ENCODE measurements around the gene ZNHIT1. TPM values are rescaled to one million over a fixed set of nuclear protein-coding genes. Genes with fewer than 3 reads are reported as not detected.

Gene ZNHIT1
- total RNA-seq, 2 donors from 2014 or later, result 49.9 to 50.3 TPM

DNA sequence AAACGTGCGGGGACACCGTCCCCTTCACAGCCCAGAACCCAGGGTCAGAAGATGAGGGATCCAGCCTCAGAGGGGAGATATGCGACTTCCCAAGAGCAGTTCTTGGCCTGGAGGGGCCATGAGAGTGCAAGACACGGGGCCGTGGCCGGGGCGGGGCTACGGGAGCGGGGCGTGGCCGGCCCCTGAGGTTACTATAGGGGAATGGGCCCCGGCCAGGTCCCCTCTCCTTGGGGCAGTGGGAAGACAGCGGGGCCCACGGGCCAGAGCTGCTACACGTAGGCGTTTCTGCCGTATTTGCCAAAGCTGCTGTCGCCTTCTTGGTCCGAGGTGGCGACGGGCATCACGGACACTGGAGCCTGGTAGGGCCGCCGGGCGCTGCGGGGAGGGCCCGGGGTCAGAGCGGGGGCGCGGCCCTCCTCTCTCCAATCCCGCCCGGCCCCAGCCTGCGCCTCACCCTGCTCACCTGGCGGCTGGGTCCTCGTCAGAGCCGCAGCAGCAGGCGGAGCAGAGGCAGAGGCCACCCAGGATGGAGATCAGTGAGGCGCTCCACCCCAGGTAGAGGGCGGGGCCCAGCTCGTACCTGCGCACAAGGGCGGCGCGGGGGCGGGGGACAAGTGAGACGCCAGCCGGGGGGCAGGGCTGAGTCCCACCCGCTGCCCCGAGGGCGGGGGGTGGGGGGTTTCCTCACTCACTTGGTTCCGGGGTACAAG, 14.3 kb downstream of the ZNHIT1 start:
- H3K9me3 Mint-ChIP-seq, result no peaks in the 10 kb centered on the region
- DNase-seq (ENCODE audit: low spot score in 2 of 2) (no peak), ATAC-seq (no peak)
- H3K36me3 Mint-ChIP-seq, result no peaks in the 10 kb centered on the region
- no peak overlapping the region for H3K27ac Mint-ChIP-seq

DNA sequence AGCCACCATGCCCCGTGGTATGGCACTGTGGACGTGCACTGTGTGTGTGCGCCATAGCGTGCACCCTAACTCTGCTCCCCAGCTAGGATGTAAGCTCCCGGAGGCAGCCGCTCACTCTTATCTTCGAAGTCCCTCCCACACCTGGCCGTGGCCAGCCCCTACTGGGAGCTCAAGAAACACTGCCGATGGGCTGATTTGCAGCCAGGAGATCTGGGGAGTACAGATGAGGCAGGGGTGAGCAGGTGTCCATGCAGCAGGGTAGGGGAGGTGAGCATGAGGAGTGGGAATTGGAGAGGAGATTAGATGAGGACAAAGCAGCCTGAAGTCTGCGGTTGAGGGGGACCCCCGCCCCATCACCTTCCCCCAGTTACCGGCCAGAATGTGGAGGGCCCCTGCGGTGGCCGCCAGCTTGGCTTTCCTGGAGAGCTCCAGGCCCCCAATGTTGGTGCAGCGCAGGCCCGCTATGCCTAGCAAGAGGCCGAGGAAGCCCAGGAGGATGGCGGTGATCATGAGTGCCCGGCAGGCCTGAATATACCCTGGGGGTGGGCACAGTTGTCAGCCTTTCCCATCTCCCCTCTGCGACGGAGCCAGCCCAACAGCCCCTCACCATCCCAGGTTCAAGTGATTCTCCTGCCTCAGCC, 16.1 kb downstream of the ZNHIT1 start:
- Mint-ChIP-seq H3K36me3 (no peaks in the 10 kb centered on the region), H3K9me3 (no peaks in the 10 kb centered on the region), H3K27ac (peak overlapping the region in 1 of 2 donors; percentile 44)
- ATAC-seq, result no peak
- no peak for DNase-seq (ENCODE audit: low spot score in 2 of 2)

DNA sequence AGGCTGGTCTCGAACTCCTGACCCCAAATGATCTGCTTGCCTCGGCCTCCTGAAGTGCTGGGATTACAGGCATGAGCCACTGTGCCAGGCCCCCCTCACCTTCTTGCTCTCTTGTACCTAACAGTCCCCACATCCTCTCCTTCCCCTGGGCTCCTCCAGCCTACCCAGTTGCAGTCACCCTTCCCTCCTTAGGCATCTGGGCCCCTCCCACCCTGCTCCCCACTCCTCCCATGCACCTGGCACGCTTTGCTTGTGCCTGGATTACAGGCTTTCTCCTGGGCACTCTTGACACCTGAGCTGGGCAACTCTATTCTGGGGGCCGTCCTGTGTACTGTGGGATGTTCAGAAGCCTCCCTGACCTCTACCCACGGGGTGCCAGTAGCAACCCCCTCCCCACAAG, 16.7 kb downstream of the ZNHIT1 start:
- DNase-seq (ENCODE audit: low spot score in 2 of 2), result no peak
- ATAC-seq, result no peak
- no peaks in the 10 kb centered on the region for H3K9me3 Mint-ChIP-seq
- H3K36me3 Mint-ChIP-seq, result no peaks in the 10 kb centered on the region
- peak overlapping the region in 1 of 2 donors; percentile 74 for H3K27ac Mint-ChIP-seq

DNA sequence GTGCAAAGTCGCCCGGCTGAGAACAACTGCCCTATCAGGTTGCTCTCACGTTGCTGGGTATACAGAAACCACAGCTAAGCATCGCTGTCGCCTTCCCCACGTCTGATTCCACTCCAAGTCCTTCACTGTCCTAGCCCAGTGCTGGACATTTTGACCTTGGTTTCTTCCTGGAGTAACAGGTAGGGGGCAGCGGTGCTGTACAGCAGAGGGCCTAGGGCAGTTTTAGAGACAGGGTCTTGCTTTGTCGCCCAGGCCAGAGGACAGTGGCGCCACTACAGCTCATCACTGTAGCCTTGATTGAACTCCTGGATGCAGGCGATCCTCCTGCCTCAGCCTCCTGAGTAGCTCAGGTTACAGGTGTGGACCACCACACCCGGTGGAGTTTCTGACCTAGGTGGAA, 17.1 kb downstream of the ZNHIT1 start:
- Mint-ChIP-seq H3K36me3 (no peaks in the 10 kb centered on the region), H3K27ac (peak overlapping the region in 1 of 2 donors; percentile 74), H3K9me3 (no peaks in the 10 kb centered on the region)
- DNase-seq (ENCODE audit: low spot score in 2 of 2) (no peak), ATAC-seq (no peak)

DNA sequence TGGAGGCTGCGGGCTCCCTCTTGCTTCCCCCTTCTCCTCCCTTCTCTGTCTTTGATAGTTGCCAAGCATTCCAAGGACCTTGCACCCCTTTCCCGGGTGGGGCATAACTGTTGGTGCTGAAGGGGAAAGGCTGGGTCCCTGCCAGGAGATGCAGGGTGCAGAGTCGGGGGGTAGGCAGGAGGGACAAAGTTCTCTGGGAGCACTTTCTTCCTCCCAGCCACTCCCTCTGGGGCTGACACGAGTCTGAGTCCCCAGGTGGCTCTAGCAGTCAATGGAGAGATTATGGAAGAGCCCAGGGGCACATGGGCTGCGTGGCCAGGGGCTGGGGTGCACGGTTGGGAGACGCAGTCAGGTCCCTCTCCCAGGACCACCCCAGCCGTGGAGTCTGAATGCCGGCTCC, 17.6 kb downstream of the ZNHIT1 start:
- DNase-seq (ENCODE audit: low spot score in 2 of 2), result no peak
- Mint-ChIP-seq H3K9me3 (no peaks in the 10 kb centered on the region), H3K36me3 (no peaks in the 10 kb centered on the region), H3K27ac (no peak overlapping the region)
- no peak for ATAC-seq

DNA sequence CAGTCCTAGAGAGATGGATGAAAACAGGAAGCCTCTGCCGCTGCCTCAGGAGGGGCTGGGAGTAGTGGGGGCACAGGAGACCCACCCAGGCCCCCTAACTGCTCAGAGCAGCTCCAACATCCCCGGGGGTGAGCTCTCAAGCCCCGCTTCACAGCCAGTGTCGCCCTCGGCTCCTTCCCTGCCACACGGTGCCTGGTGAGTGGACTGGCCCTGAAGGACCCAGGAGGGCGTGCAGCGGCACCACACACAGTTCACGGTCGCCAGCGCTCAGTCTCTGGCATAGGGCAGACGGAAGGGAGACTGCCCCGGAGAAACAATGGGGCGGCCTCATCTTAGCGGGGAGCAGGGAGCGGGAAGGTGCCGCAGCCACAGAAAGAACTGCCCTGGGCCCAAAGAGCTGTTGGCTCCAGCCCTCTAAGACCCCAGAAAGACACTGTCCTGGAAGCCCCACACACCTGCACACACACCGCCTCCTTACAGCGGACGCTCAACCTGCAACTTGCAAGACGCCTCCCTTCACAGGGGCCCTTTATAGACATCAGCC, 18.4 kb downstream of the ZNHIT1 start:
- ATAC-seq (no peak), DNase-seq (ENCODE audit: low spot score in 2 of 2) (no peak)
- no peaks in the 10 kb centered on the region for H3K36me3 Mint-ChIP-seq
- H3K27ac Mint-ChIP-seq, result no peak overlapping the region
- no peaks in the 10 kb centered on the region for H3K9me3 Mint-ChIP-seq

DNA sequence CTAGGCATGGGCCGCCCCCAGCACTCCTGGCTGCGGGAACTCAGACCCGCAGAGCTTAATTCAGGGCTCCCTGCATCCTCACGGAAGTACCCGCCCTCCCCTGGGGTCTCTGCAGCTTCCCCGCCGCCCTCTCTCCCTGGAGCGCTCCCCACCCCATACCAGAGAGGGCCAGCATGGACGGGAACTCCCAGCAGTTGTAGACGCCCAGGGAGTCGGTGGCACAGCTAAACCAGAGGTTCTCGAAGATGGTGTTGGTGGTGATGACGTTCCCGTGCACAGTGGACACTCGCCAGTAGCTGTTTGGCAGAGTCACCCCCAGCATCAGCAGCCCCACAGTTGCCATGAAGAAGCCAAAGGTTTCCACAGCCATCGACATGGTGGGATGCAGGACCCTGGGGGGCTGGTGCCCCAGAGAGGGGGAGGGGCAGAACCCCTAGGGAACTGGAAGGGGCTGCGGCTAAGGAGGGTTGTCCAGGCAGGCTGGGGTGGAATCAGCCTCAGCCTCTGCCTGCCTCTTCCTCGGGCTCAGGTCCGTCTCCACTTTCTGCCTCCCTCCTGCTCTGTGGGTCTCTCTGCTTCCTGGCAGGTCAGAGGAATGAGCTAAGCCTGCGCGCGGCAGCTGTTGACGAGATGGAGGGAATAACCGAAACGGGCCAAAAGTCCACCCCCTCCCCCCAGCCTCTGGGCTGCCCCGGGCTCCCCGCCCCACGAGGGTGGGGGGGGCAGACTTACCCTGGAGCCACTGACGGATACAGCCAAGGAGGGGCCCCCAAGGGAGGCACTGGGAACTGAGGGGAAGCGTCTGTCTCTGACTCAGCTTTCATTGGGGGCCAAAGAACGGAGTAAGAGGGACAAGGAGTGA, 19.5 kb downstream of the ZNHIT1 start, which contains the start of gene CLDN15:
TSS of gene CLDN15 (minus strand) at position 597 of the 862 bp plus-strand sequence. CDS start at position 376, 221 bp downstream.
- ATAC-seq, result no peak
- peak within 1 kb of the TSS in 1 of 2 donors; percentile 24 for H3K27ac Mint-ChIP-seq
- H3K9me3 Mint-ChIP-seq, result no peaks in the 10 kb centered on the region
- DNase-seq (ENCODE audit: low spot score in 2 of 2), result no peak
- H3K36me3 Mint-ChIP-seq, result no peaks in the 10 kb centered on the region

DNA sequence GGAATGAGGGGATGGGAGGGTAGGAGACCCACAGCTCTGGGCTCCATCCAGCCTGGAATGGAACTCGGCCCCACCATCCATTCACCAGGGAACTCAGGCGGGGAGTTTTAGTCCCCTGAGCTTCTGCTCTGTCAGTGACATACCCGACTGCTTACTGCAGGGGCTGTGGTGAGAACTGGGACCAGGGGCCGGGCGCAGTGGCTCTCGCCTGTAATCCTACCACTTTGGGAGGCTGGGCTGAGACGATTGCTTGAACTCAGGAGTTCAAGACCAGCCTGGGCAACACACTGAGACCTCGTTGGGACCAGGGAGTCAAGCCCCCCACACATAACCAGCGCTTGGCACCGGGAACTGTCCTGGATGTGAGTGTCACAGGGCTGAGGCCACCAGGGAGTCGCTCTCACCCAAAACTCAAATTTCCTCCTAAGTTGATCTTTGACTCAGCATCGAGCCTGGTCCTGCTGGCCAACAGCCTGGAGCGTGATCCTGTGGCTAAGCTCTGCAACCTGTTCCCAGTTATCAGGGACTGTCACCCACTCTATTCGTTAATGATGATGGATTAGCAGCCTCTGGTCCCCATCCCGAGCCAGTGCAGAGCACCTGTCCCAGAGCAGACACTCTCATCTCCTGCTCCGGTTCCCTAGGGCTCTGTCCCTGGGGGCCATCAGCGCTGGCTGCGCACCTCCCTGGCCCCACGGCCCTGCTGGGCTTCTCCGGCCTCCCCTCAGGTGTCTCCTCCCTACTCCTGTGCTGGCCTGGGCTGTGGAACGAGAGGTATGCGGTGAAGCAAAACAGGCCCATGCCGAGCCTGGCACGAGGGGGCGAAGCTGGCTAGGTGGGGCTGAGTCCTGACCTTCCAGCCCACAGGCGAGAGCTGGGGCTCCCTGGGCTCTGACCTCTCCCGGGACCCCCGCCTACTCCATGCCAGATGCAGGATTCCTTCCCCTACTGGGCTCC, 20.5 kb downstream of the ZNHIT1 start:
- DNase-seq (ENCODE audit: low spot score in 2 of 2), result no peak
- H3K36me3 Mint-ChIP-seq, result no peaks in the 10 kb centered on the region
- H3K9me3 Mint-ChIP-seq, result no peaks in the 10 kb centered on the region
- no peak for ATAC-seq
- no peak overlapping the region for H3K27ac Mint-ChIP-seq

DNA sequence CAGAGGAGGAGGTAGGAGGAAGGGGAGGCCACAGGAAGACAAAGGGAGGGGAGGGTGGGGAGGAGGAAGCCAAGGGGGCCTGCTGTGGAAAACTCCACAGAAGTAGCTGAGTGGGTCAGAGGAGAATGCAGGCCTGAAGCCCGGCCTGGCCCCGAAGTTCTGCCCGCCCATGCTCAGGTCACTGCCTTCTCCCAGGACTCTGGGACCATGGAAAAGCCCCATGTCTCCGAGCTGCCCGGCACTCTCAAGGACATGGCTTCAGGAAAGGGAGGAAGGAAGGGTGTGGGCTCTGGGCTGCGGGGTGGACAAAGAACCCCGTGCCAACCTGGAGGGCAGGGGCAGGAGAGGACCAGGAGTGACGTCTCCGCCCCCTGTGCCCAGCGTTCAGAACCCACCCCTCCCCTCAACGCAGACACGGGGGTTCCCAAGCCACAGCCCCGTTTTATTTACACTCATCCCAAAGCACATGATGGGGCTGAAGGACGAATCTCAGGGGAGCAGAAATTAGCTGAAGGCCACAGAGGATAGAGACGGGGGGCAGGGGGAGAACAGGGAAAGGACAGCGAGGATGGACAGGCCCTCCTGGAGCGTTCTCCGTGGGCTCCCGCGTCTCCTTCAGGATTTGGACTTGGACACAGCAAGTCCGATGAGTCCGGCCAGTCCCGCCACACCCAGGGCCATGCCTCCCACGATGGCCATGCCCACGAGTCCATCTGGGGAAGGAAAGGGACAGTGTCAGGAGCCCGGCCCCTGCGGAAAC, 21.4 kb downstream of the ZNHIT1 start:
- no peaks in the 10 kb centered on the region for H3K36me3 Mint-ChIP-seq
- no peaks in the 10 kb centered on the region for H3K9me3 Mint-ChIP-seq
- DNase-seq (ENCODE audit: low spot score in 2 of 2), result no peak
- H3K27ac Mint-ChIP-seq, result no peak overlapping the region
- no peak for ATAC-seq

DNA sequence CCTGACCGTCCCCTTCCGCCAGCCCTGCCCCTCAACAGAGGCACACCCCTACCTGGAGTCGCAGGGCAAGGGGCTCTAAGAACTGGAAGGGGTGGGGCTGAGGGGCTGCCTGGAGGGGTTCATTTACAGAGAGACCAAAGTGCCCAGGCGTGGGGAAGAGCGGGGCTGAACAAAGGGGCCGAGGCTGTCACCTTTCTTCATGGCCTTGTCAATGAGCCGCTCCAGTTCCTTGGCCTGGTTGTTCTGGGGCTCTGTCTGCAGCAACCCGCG, 21.9 kb downstream of the ZNHIT1 start:
- Mint-ChIP-seq H3K9me3 (no peaks in the 10 kb centered on the region), H3K27ac (no peak overlapping the region), H3K36me3 (peaks cover 0 to 4% of the 10 kb centered on the region in 2 donors)
- no peak for ATAC-seq
- DNase-seq (ENCODE audit: low spot score in 2 of 2), result no peak

DNA sequence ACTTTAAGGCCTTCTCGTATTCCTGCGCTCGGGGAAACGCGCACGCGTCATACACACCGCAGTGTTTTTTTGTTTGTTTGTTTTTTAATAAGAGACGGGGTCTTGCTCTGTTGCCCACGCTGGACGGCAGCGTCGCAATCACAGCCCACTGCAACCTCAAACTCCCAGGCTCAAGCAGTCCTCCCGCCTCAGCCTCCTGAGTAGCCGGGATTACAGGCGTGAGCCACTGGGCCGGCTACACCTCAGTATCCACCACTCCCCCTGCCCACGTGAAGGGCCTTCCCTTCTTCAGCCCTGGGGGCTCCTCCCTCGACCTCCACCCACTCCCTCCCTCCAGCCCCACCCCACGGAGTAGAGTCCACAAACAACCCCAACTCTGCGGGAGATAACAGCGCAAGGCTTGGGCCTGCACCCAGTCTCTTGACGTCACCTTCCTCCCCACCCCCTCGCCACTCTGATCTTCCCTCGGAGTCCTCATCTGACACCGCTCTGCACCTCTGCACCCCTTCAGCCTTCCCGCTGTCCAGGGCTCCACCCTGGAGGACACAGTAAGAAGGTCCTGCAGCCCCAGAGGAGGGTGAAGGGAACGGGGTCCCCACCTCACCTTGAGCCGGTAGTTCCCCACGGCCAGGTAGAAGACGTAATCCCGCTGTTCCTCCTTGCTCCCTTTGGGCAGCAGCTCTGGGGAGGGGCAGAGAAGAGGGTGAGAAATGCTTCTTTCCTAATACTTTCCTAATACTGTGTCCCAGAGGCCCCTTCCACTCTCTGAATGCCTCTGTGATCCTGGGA, 22.5 kb downstream of the ZNHIT1 start:
- Mint-ChIP-seq H3K36me3 (peaks cover 5 to 7% of the 10 kb centered on the region in 2 donors), H3K27ac (no peak overlapping the region), H3K9me3 (no peaks in the 10 kb centered on the region)
- ATAC-seq (no peak), DNase-seq (ENCODE audit: low spot score in 2 of 2) (no peak)

DNA sequence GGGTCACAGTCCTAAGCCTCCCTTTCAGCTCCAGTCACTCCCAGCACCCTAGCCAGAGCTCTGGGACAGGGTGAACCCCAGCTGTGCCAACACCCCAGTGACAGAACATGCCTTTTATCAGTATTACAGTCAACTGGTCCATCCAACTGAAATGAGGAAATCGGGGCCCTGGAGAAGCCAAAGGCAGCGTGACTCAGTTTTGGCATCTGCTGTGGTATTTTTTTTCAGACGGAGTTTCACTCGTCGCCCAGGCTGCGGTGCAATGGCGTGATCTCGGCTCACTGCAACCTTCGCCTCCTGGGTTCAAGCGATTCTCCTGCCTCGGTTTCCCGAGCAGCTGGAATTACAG, 23.0 kb downstream of the ZNHIT1 start:
- ATAC-seq, result no peak
- Mint-ChIP-seq H3K9me3 (no peaks in the 10 kb centered on the region), H3K27ac (no peak overlapping the region), H3K36me3 (peaks cover 7 to 11% of the 10 kb centered on the region in 2 donors)
- no peak for DNase-seq (ENCODE audit: low spot score in 2 of 2)

DNA sequence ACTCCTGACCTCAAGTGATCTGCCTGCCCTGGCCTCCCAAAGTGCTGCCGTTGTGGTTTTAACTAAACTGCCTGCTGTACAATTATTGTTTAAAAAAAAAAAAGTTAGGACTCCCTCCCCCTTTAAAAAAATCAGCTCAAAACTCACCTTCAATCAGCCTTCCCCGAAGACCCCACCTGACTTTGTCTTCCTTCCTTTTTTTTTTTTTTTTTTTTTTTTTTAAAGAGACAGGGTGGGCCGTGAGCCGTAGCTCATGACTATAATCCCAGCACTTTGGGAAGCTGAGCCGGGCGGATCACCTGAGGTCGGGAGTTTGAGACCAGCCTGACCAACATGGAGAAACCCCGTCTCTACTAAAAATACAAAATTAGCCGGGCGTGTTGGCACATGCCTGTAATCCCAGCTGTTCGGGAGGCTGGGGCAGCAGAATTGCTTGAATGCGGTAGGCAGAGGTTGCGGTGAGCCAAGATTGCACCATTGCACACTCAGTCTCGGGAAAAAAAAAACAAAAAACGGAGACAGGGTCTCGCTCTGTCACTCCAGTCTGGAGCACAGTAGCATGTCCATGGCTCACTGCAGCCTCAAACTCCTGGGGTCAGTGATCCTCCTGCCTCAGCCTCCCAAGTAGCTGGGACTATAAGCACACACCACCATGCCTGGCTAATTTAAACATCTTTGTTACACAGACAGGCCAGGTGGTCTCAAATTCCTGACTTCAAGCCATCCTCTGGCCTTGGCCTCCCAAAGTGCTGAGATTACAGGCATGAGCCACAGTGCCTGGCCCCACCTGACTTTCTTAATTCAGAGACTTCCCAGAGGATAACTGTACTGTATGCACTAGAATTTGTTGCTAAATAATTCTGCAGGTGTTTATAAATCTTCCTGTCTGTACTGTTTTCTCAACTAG, 23.7 kb downstream of the ZNHIT1 start:
- Mint-ChIP-seq H3K9me3 (no peaks in the 10 kb centered on the region), H3K27ac (peak overlapping the region in 1 of 2 donors; percentile 85), H3K36me3 (peaks cover 7 to 12% of the 10 kb centered on the region in 2 donors)
- DNase-seq (ENCODE audit: low spot score in 2 of 2), result no peak
- ATAC-seq, result no peak
